HepG2 (cell line): ENCODE data around the gene LRRC45. TPM values are rescaled to one million over a fixed set of nuclear protein-coding genes. Genes with fewer than 3 reads are reported as not detected.

Source experiments
- ATF5 ChIP-seq: sonication (generic); formaldehyde crosslinking; IDR thresholded peaks from 2 replicates; pipeline ENCODE4 v1.4.0; 2020; ENCODE audit warnings: mild to moderate bottlenecking, low read depth, missing genetic modification reagents
- EZH2 ChIP-seq: conservative IDR thresholded peaks from 2 replicates; pipeline ENCODE4 v1.6.1; 2012; ENCODE audit warnings: mild to moderate bottlenecking, low read depth, low read length, moderate library complexity
- FOXP4 ChIP-seq: sonication (generic); formaldehyde crosslinking; IDR thresholded peaks from 2 replicates; pipeline ENCODE4 v1.4.0; 2020; ENCODE audit warnings: missing genetic modification reagents
- GATAD1 ChIP-seq: IDR thresholded peaks from 2 replicates; pipeline ENCODE4 v1.6.1; 2016; ENCODE audit warnings: missing genetic modification reagents, missing compliant biosample characterization
- HHEX ChIP-seq: IDR thresholded peaks from 2 replicates; pipeline ENCODE4 v1.6.1; 2016; ENCODE audit warnings: control low read depth
- HNRNPH1 ChIP-seq: fragments of 200-400 bp; formaldehyde crosslinking; optimal IDR thresholded peaks from 2 replicates; pipeline ENCODE3; 2017; ENCODE audit warnings: mild to moderate bottlenecking, low read depth, low read length
- KLF16 ChIP-seq, 2 experiments: sonication (generic) in 1 of 2; formaldehyde crosslinking in 1 of 2; IDR thresholded peaks; 2 replicates each; pipeline versions ENCODE4 v1.6.1 to v1.8.0; 2016 to 2023; ENCODE audit warnings: missing genetic modification reagents in 2 of 2, missing compliant biosample characterization in 1 of 2
- MTERF4 ChIP-seq: sonication (generic); formaldehyde crosslinking; IDR thresholded peaks from 2 replicates; pipeline ENCODE4 v1.8.0; 2023; ENCODE audit warnings: mild to moderate bottlenecking, missing genetic modification reagents
- NR0B2 ChIP-seq: sonication (generic); formaldehyde crosslinking; IDR thresholded peaks from 2 replicates; pipeline ENCODE4 v1.4.0; 2020; ENCODE audit warnings: mild to moderate bottlenecking, missing genetic modification reagents
- RBFOX2 ChIP-seq: fragments of 200-400 bp; formaldehyde crosslinking; IDR thresholded peaks from 2 replicates; pipeline ENCODE4 v1.6.1; 2017; ENCODE audit warnings: low read depth, mild to moderate bottlenecking, low read length
- RFXANK ChIP-seq: IDR thresholded peaks from 2 replicates; pipeline ENCODE4 v1.6.1; 2016
- SMAD9 ChIP-seq: sonication (generic); formaldehyde crosslinking; IDR thresholded peaks from 2 replicates; pipeline ENCODE4 v1.5.1; 2020; ENCODE audit warnings: mild to moderate bottlenecking, missing genetic modification reagents
- ZNF24 ChIP-seq: fragments of 450-650 bp; IDR thresholded peaks from 2 replicates; pipeline ENCODE4 v1.6.1; 2017; ENCODE audit warnings: antibody characterized with exemption, mild to moderate bottlenecking
- ZNF326 ChIP-seq: sonication (generic); formaldehyde crosslinking; IDR thresholded peaks from 2 replicates; pipeline ENCODE4 v1.4.0; 2020; ENCODE audit warnings: missing genetic modification reagents, borderline replicate concordance
- ZNF367 ChIP-seq: sonication (generic); formaldehyde crosslinking; IDR thresholded peaks from 2 replicates; pipeline ENCODE4 v1.4.0; 2020; ENCODE audit warnings: missing genetic modification reagents, borderline replicate concordance
- ZNF619 ChIP-seq: sonication (generic); formaldehyde crosslinking; IDR thresholded peaks from 2 replicates; pipeline ENCODE4 v1.4.0; 2020; ENCODE audit warnings: mild to moderate bottlenecking, missing genetic modification reagents
- ZNF772 ChIP-seq: sonication (generic); formaldehyde crosslinking; IDR thresholded peaks from 2 replicates; pipeline ENCODE4 v1.5.0; 2020; ENCODE audit warnings: mild to moderate bottlenecking, missing genetic modification reagents
- ZNF777 ChIP-seq: sonication (generic); formaldehyde crosslinking; IDR thresholded peaks from 2 replicates; pipeline ENCODE4 v1.4.0; 2020; ENCODE audit warnings: missing genetic modification reagents
- polyA plus RNA-seq, 8 experiments: library from polyadenylated mRNA; depleted of rRNA in 3 of 8; stranded (reverse) in 7 of 8; unstranded in 1 of 8; fragments of >200 nt; fragmentation: Illumina TruSeq in 4 of 8; extraction: Trizol in 4 of 8; gene quantifications; 2 replicates each; pipeline versions ENCODE4 v1.2.1 to v1.2.3, GENCODE V29; 2011 to 2016; ENCODE audit warnings: low read depth in 4 of 8, missing spikeins in 1 of 8, mixed read lengths in 1 of 8; ENCODE audit not compliant: insufficient read depth in 1 of 8
- total RNA-seq, 5 experiments: library from RNA; depleted of rRNA; stranded (reverse); fragments of >200 nt; fragmentation: Illumina TruSeq; extraction: Trizol; gene quantifications; 2 replicates each; pipeline ENCODE4 v1.2.3, GENCODE V29; 2016; ENCODE audit warnings: low read depth in 1 of 5
- TF ChIP-seq, protein P1 (sequence below): sonication (generic); formaldehyde crosslinking; IDR thresholded peaks from 2 replicates; pipeline ENCODE4 v1.5.0; 2020; ENCODE audit warnings: mild to moderate bottlenecking, missing genetic modification reagents
- TF ChIP-seq, protein P2 (sequence below): IDR thresholded peaks from 2 replicates; pipeline ENCODE4 v1.6.1; 2018; ENCODE audit warnings: missing genetic modification reagents
- TF ChIP-seq, protein P3 (sequence below): sonication (generic); formaldehyde crosslinking; IDR thresholded peaks from 2 replicates; pipeline ENCODE4 v1.4.0; 2020; ENCODE audit warnings: missing genetic modification reagents

The LRRC45 gene
- total and polyA plus RNA-seq, 2 of the 13 experiments (the other 11 are each of a cell fraction or from before 2014, with no cell fraction given): 11.6 to 48.1 TPM

DNA sequence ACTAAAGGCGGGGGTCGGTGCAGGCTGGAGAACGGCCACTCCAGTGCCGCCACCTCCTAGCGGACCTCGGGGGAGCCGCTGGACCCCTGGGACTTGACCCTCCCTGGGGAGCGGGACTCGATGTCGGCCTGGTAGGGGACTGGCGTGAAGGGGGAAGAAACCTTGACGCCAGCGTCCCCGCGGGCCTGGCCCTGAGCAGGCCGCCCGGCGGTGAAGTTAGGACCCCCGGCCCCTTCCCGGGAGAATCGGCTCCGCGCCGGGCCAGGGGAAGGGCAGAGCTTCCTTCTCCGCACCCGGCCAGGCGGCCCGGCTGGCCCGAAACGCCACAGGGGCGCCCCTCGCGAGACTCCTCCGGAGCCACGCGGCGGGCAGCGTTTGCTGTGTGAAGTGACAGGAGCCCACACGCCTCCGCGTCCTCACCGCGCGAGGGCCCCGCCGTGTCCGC is 42.1 kb downstream of the LRRC45 start (continued):
- TF ChIP-seq, protein P1, sequence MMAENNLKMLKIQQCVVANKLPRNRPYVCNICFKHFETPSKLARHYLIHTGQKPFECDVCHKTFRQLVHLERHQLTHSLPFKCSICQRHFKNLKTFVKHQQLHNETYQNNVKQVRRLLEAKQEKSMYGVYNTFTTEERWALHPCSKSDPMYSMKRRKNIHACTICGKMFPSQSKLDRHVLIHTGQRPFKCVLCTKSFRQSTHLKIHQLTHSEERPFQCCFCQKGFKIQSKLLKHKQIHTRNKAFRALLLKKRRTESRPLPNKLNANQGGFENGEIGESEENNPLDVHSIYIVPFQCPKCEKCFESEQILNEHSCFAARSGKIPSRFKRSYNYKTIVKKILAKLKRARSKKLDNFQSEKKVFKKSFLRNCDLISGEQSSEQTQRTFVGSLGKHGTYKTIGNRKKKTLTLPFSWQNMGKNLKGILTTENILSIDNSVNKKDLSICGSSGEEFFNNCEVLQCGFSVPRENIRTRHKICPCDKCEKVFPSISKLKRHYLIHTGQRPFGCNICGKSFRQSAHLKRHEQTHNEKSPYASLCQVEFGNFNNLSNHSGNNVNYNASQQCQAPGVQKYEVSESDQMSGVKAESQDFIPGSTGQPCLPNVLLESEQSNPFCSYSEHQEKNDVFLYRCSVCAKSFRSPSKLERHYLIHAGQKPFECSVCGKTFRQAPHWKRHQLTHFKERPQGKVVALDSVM: no peak
- TF ChIP-seq, protein P2, sequence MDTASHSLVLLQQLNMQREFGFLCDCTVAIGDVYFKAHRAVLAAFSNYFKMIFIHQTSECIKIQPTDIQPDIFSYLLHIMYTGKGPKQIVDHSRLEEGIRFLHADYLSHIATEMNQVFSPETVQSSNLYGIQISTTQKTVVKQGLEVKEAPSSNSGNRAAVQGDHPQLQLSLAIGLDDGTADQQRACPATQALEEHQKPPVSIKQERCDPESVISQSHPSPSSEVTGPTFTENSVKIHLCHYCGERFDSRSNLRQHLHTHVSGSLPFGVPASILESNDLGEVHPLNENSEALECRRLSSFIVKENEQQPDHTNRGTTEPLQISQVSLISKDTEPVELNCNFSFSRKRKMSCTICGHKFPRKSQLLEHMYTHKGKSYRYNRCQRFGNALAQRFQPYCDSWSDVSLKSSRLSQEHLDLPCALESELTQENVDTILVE (CRISPR knock-in tag): no peak
- TF ChIP-seq NR0B2 (CRISPR knock-in tag): 0 out of 2 replicates have a peak, but pooled peaks have one; percentile 5
- no peak for TF ChIP-seq ATF5 (CRISPR knock-in tag)
- 0 out of 2 replicates have a peak, but pooled peaks have one; percentile 72 for TF ChIP-seq MTERF4 (CRISPR knock-in tag)
- peak; percentile 46 for TF ChIP-seq RBFOX2
- no peak for TF ChIP-seq HHEX (CRISPR knock-in tag)
- TF ChIP-seq ZNF367 (CRISPR knock-in tag): peak; percentile 55; the same call in 1 of the 2 replicates
- TF ChIP-seq ZNF326 (CRISPR knock-in tag): no peak
- TF ChIP-seq, protein P3, sequence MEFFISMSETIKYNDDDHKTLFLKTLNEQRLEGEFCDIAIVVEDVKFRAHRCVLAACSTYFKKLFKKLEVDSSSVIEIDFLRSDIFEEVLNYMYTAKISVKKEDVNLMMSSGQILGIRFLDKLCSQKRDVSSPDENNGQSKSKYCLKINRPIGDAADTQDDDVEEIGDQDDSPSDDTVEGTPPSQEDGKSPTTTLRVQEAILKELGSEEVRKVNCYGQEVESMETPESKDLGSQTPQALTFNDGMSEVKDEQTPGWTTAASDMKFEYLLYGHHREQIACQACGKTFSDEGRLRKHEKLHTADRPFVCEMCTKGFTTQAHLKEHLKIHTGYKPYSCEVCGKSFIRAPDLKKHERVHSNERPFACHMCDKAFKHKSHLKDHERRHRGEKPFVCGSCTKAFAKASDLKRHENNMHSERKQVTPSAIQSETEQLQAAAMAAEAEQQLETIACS: peak; percentile 20; the same call in 1 of the 2 replicates
- 0 out of 2 replicates have a peak, but pooled peaks have one; percentile 16 for TF ChIP-seq RFXANK (CRISPR knock-in tag)
- TF ChIP-seq GATAD1: no peak
- peak; percentile 1; the same call in 1 of the 2 replicates for TF ChIP-seq ZNF777 (CRISPR knock-in tag)
- TF ChIP-seq EZH2: no peak
- peak in 1 of 2 experiments; percentile 18; a peak in 2 of 4 replicates for TF ChIP-seq KLF16 (CRISPR knock-in tag; IDR thresholded peaks at IDR 0.05)
- no peak for TF ChIP-seq FOXP4 (CRISPR knock-in tag)
- TF ChIP-seq ZNF24: no peak
- 0 out of 2 replicates have a peak, but pooled peaks have one; percentile 46 for TF ChIP-seq ZNF772
- TF ChIP-seq HNRNPH1: no peak
- no peak for TF ChIP-seq SMAD9 (CRISPR knock-in tag)
- no peak for TF ChIP-seq ZNF619 (CRISPR knock-in tag)
